K562 (cell line): ENCODE data around the gene GNB2. TPM values are rescaled to one million over a fixed set of nuclear protein-coding genes. Genes with fewer than 3 reads are reported as not detected.

Source experiments
- ARID3B ChIP-seq: fragments of 250-450 bp; sonication (Bioruptor Pico); IDR thresholded peaks from 2 replicates; pipeline ENCODE4 v1.4.0; 2020; ENCODE audit warnings: borderline replicate concordance
- C11orf30 ChIP-seq: fragments of 450-650 bp; IDR thresholded peaks from 2 replicates; pipeline ENCODE4 v1.6.1; 2016; ENCODE audit warnings: low read depth, mild to moderate bottlenecking
- CREB3 ChIP-seq: fragments of 450-650 bp; conservative IDR thresholded peaks from 2 replicates; pipeline ENCODE4 v1.6.1; 2016; ENCODE audit warnings: missing genetic modification characterization, low read depth, mild to moderate bottlenecking, missing compliant biosample characterization, moderate library complexity
- ELF1 ChIP-seq: fragments of 200-800 bp; sonication (Bioruptor generic); IDR thresholded peaks from 2 replicates; pipeline ENCODE4 v1.6.1; 2016; ENCODE audit warnings: missing genetic modification characterization, missing compliant biosample characterization
- FIP1L1 ChIP-seq: fragments of 200-400 bp; formaldehyde crosslinking; IDR thresholded peaks from 2 replicates; pipeline ENCODE4 v1.6.1; 2018; ENCODE audit warnings: mild to moderate bottlenecking, low read depth, low read length; ENCODE audit not compliant: poor library complexity, severe bottlenecking
- GTF2B ChIP-seq: IDR thresholded peaks from 2 replicates; pipeline ENCODE4 v1.6.1; 2011; ENCODE audit not compliant: insufficient read length; ENCODE audit errors: extremely low read depth
- HMBOX1 ChIP-seq: sonication (generic); IDR thresholded peaks from 2 replicates; pipeline ENCODE4 v1.6.1; 2016
- IRF2 ChIP-seq: sonication (generic); formaldehyde crosslinking; IDR thresholded peaks from 2 replicates; pipeline ENCODE4 v1.8.1; 2022; ENCODE audit warnings: mild to moderate bottlenecking, missing genetic modification reagents
- RBFOX2 ChIP-seq: fragments of 200-400 bp; formaldehyde crosslinking; IDR thresholded peaks from 2 replicates; pipeline ENCODE4 v1.6.1; 2017; ENCODE audit warnings: low read depth, mild to moderate bottlenecking, low read length, moderate library complexity
- RNF2 ChIP-seq: sonication (generic); IDR thresholded peaks from 2 replicates; pipeline ENCODE4 v1.6.1; 2016
- SLC30A9 ChIP-seq: fragments of 250-450 bp; sonication (Bioruptor Pico); IDR thresholded peaks from 2 replicates; pipeline ENCODE4 v1.8.0; 2022; ENCODE audit warnings: mild to moderate bottlenecking, moderate library complexity
- STAT5A ChIP-seq: IDR thresholded peaks from 2 replicates; pipeline ENCODE4 v1.6.1; 2012; ENCODE audit warnings: low read length, inconsistent platforms, borderline replicate concordance
- TCF7 ChIP-seq: sonication (generic); IDR thresholded peaks from 2 replicates; pipeline ENCODE4 v1.6.1; 2016; ENCODE audit warnings: antibody characterized with exemption, borderline replicate concordance
- THRA ChIP-seq: fragments of 450-650 bp; IDR thresholded peaks from 2 replicates; pipeline ENCODE4 v1.6.1; 2017; ENCODE audit warnings: mild to moderate bottlenecking, moderate library complexity
- USF2 ChIP-seq: sonication (generic); formaldehyde crosslinking; IDR thresholded peaks from 2 replicates; pipeline ENCODE4 v1.5.0; 2020; ENCODE audit warnings: missing genetic modification reagents
- ZNF583 ChIP-seq: fragments of 250-450 bp; sonication (Bioruptor Pico); IDR thresholded peaks from 2 replicates; pipeline ENCODE4 v1.4.0; 2020
- ZNF592 ChIP-seq: fragments of 450-650 bp; IDR thresholded peaks from 2 replicates; pipeline ENCODE4 v1.6.1; 2017; ENCODE audit warnings: antibody characterized with exemption, mild to moderate bottlenecking
- polyA plus RNA-seq, 8 experiments: library from polyadenylated mRNA; depleted of rRNA in 4 of 8; stranded (reverse) in 5 of 8; unstranded in 3 of 8; fragments of >200 nt; fragmentation: Nextera tagmentation in 2 of 8; fragmentation: Illumina TruSeq in 1 of 8; extraction: Ambion mirVana in 2 of 8; extraction: Trizol in 1 of 8; gene quantifications; 2 replicates each; pipeline versions ENCODE4 v1.2.1 to v1.2.3, GENCODE V29; 2011 to 2014; ENCODE audit warnings: inconsistent platforms in 1 of 8, missing spikeins in 1 of 8
- total RNA-seq, 7 experiments: library from RNA; depleted of rRNA in 6 of 7; stranded (reverse); fragments of >200 nt in 6 of 7; fragmentation: Illumina TruSeq in 2 of 7; extraction: Trizol in 2 of 7; gene quantifications; 2 replicates each; pipeline versions ENCODE4 v1.2.1 to v1.2.3, GENCODE V29; 2011 to 2021; ENCODE audit warnings: low replicate concordance in 1 of 7

Gene GNB2
- total and polyA plus RNA-seq, 9 of the 15 experiments (the other 6 are each of a cell fraction or from before 2014, with no cell fraction given) = 0.65 to 320 (median 104) TPM

- TF ChIP-seq FIP1L1 (no peak), CREB3 (tag) (no peak), ARID3B (CRISPR knock-in tag) (no peak), RNF2 (0 out of 2 replicates have a peak, but pooled peaks have one; percentile 22), THRA (no peak), HMBOX1 (no peak), ZNF583 (CRISPR knock-in tag) (no peak), C11orf30 (no peak), ZNF592 (0 out of 2 replicates have a peak, but pooled peaks have one; percentile 43), RBFOX2 (no peak), USF2 (CRISPR knock-in tag) (no peak), IRF2 (CRISPR knock-in tag) (no peak), ELF1 (no peak), GTF2B (no peak), SLC30A9 (no peak), TCF7 (no peak), STAT5A (no peak)
Observed at GRCh38 chr7:100706672-100707311, 33.3 kb downstream of the GNB2 start (continued).
